ENCODE data around the gene PDHX. TPM values are rescaled to one million over a fixed set of nuclear protein-coding genes. Genes with fewer than 3 reads are reported as not detected.

Gene PDHX
- total RNA-seq, 1 experiment from 2014 or later: 43.4 TPM

DNA sequence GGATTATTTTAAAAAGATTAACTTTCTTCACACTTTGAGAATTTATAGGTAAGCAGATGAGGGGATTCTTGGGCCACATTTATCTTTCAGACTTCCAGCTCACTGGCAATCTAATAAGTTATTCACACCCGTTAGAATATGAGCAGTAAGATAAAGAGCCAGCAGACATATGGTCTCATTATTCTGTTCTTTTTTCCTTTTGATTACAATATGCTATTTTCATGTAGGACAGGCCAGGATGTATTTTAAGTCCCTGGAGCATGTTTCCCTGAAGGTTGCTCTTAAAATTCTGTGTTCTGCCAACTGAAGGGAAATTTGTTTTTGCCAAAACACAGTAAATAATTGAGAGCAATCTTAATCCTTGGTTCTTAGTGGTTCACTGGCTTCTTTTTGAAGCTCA lies 22.2 kb downstream of the PDHX start:
- CTCF ChIA-PET: no interaction called here
- no peak overlapping the region for H3K27ac Mint-ChIP-seq
- no peak for DNase-seq (ENCODE audit: low spot score)
- H3K9me3 Mint-ChIP-seq: no peaks in the 10 kb centered on the region
- H3K4me1 Mint-ChIP-seq: peaks cover 2% of the 10 kb centered on the region; the same call in 1 of the 2 replicates
- POLR2A ChIA-PET: no interaction called here
- no peak for TF ChIP-seq ZBTB21 (CRISPR knock-in tag; IDR thresholded peaks at IDR 0.05; ENCODE audit: borderline replicate concordance)
- TF ChIP-seq, protein P1, sequence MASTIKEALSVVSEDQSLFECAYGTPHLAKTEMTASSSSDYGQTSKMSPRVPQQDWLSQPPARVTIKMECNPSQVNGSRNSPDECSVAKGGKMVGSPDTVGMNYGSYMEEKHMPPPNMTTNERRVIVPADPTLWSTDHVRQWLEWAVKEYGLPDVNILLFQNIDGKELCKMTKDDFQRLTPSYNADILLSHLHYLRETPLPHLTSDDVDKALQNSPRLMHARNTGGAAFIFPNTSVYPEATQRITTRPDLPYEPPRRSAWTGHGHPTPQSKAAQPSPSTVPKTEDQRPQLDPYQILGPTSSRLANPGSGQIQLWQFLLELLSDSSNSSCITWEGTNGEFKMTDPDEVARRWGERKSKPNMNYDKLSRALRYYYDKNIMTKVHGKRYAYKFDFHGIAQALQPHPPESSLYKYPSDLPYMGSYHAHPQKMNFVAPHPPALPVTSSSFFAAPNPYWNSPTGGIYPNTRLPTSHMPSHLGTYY (CRISPR knock-in tag; IDR thresholded peaks at IDR 0.05): no peak
- no peak for TF ChIP-seq TEAD1 (CRISPR knock-in tag; IDR thresholded peaks at IDR 0.05)
- TF ChIP-seq FOXK1 (CRISPR knock-in tag; IDR thresholded peaks at IDR 0.05): no peak
- TF ChIP-seq ZNF138 (CRISPR knock-in tag; conservative IDR thresholded peaks at IDR 0.05): no peak
- no peak for TF ChIP-seq OVOL2 (CRISPR knock-in tag; IDR thresholded peaks at IDR 0.05; ENCODE audit: borderline replicate concordance)
- TF ChIP-seq, protein P2, sequence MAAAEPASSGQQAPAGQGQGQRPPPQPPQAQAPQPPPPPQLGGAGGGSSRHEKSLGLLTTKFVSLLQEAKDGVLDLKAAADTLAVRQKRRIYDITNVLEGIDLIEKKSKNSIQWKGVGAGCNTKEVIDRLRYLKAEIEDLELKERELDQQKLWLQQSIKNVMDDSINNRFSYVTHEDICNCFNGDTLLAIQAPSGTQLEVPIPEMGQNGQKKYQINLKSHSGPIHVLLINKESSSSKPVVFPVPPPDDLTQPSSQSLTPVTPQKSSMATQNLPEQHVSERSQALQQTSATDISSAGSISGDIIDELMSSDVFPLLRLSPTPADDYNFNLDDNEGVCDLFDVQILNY (CRISPR knock-in tag; IDR thresholded peaks at IDR 0.05): no peak
- no peak for TF ChIP-seq ZNF263 (CRISPR knock-in tag; IDR thresholded peaks at IDR 0.05; ENCODE audit: low read depth)
- TF ChIP-seq, protein P3, sequence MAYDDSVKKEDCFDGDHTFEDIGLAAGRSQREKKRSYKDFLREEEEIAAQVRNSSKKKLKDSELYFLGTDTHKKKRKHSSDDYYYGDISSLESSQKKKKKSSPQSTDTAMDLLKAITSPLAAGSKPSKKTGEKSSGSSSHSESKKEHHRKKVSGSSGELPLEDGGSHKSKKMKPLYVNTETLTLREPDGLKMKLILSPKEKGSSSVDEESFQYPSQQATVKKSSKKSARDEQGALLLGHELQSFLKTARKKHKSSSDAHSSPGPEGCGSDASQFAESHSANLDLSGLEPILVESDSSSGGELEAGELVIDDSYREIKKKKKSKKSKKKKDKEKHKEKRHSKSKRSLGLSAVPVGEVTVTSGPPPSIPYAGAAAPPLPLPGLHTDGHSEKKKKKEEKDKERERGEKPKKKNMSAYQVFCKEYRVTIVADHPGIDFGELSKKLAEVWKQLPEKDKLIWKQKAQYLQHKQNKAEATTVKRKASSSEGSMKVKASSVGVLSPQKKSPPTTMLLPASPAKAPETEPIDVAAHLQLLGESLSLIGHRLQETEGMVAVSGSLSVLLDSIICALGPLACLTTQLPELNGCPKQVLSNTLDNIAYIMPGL (CRISPR knock-in tag; IDR thresholded peaks at IDR 0.05): no peak
- TF ChIP-seq ZNF396 (CRISPR knock-in tag; IDR thresholded peaks at IDR 0.05; ENCODE audit: borderline replicate concordance): no peak
- no peak for TF ChIP-seq SMAD4 (CRISPR knock-in tag; IDR thresholded peaks at IDR 0.05)
- no peak for TF ChIP-seq NR3C1 (CRISPR knock-in tag; conservative IDR thresholded peaks at IDR 0.05; ENCODE audit: low read depth)
- TF ChIP-seq, protein P4, sequence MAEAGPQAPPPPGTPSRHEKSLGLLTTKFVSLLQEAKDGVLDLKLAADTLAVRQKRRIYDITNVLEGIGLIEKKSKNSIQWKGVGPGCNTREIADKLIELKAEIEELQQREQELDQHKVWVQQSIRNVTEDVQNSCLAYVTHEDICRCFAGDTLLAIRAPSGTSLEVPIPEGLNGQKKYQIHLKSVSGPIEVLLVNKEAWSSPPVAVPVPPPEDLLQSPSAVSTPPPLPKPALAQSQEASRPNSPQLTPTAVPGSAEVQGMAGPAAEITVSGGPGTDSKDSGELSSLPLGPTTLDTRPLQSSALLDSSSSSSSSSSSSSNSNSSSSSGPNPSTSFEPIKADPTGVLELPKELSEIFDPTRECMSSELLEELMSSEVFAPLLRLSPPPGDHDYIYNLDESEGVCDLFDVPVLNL (CRISPR knock-in tag; IDR thresholded peaks at IDR 0.05; ENCODE audit: borderline replicate concordance, low read depth): no peak
- TF ChIP-seq, protein P5, sequence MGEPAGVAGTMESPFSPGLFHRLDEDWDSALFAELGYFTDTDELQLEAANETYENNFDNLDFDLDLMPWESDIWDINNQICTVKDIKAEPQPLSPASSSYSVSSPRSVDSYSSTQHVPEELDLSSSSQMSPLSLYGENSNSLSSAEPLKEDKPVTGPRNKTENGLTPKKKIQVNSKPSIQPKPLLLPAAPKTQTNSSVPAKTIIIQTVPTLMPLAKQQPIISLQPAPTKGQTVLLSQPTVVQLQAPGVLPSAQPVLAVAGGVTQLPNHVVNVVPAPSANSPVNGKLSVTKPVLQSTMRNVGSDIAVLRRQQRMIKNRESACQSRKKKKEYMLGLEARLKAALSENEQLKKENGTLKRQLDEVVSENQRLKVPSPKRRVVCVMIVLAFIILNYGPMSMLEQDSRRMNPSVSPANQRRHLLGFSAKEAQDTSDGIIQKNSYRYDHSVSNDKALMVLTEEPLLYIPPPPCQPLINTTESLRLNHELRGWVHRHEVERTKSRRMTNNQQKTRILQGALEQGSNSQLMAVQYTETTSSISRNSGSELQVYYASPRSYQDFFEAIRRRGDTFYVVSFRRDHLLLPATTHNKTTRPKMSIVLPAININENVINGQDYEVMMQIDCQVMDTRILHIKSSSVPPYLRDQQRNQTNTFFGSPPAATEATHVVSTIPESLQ (CRISPR knock-in tag; IDR thresholded peaks at IDR 0.05): no peak
- no peak for TF ChIP-seq JUN (CRISPR knock-in tag; IDR thresholded peaks at IDR 0.05)
- no peak for TF ChIP-seq NFYB (CRISPR knock-in tag; conservative IDR thresholded peaks at IDR 0.05; ENCODE audit: low read depth)
- TF ChIP-seq, protein P6, sequence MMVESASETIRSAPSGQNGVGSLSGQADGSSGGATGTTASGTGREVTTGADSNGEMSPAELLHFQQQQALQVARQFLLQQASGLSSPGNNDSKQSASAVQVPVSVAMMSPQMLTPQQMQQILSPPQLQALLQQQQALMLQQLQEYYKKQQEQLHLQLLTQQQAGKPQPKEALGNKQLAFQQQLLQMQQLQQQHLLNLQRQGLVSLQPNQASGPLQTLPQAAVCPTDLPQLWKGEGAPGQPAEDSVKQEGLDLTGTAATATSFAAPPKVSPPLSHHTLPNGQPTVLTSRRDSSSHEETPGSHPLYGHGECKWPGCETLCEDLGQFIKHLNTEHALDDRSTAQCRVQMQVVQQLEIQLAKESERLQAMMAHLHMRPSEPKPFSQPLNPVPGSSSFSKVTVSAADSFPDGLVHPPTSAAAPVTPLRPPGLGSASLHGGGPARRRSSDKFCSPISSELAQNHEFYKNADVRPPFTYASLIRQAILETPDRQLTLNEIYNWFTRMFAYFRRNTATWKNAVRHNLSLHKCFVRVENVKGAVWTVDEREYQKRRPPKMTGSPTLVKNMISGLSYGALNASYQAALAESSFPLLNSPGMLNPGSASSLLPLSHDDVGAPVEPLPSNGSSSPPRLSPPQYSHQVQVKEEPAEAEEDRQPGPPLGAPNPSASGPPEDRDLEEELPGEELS (CRISPR knock-in tag; IDR thresholded peaks at IDR 0.05): no peak
- no peak for TF ChIP-seq TP53 (CRISPR knock-in tag; IDR thresholded peaks at IDR 0.05)
- no peak for ATAC-seq
- no peak overlapping the region for H3K4me3 Mint-ChIP-seq
- H3K36me3 Mint-ChIP-seq: no peaks in the 10 kb centered on the region
- H3K27me3 Mint-ChIP-seq (ENCODE audit: low read depth): no peaks in the 10 kb centered on the region
